GM12874 (cell line): ENCODE measurements around the gene ABHD14A.

Experiments
- CTCF ChIP-seq: IDR thresholded peaks from 2 replicates; pipeline ENCODE4 v1.5.1; 2011; ENCODE audit warnings: low read depth, mild to moderate bottlenecking, control low read depth, low read length, moderate library complexity; ENCODE audit not compliant: insufficient read depth

Gene ABHD14A

GRCh38 chr3:52023860-52024764, 49.2 kb downstream of the ABHD14A start:
- TF ChIP-seq CTCF: no peak

GRCh38 chr3:52024765-52025452, 50.0 kb downstream of the ABHD14A start:
- no peak for TF ChIP-seq CTCF

GRCh38 chr3:52025453-52025852, 50.6 kb downstream of the ABHD14A start:
- no peak for TF ChIP-seq CTCF

GRCh38 chr3:52026041-52026440, 51.2 kb downstream of the ABHD14A start:
- no peak for TF ChIP-seq CTCF

- no peak for TF ChIP-seq CTCF
Measured at GRCh38 chr3:52028572-52028971, 53.7 kb downstream of the ABHD14A start.

GRCh38 chr3:52029053-52029452, 54.2 kb downstream of the ABHD14A start:
- TF ChIP-seq CTCF: no peak

- TF ChIP-seq CTCF: no peak
Measured at GRCh38 chr3:52029535-52029934, 54.7 kb downstream of the ABHD14A start.
